ENCODE measurements around the gene AGPAT3. TPM values are rescaled to one million over a fixed set of nuclear protein-coding genes. Genes with fewer than 3 reads are reported as not detected.

The AGPAT3 gene
- total RNA-seq, 1 experiment from 2014 or later = 9.2 TPM

DNA sequence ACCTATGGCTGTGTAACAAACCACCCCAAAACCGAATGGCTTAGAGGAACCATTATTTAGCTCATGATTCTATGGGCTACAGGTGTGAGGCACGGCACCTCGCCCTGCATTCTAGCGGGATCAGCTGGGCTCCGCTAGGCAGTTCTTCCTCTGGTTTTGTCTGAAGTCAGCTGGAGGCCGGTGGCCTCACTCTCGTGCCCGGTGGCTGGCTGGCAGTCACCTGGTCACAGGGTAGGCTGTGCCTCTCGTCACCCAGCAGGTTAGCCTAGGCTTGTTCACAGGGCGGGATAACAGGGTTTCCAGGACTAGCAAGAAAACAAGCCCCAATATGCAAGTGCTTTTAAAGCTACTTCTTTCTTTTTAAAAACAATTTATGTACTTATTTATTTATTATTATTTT, 16.3 kb upstream of the AGPAT3 start:
- no peaks in the 10 kb centered on the region for H3K36me3 ChIP-seq (replicated peaks; ENCODE audit: control insufficient read depth, insufficient read depth, low read length)
- DNase-seq = peak; percentile 30
- no peak overlapping the region for H3K4me3 ChIP-seq (ENCODE audit: insufficient read depth, low read depth, low read length)
- H3K27me3 ChIP-seq (ENCODE audit: control insufficient read depth, insufficient read depth, low read length) = no peaks in the 10 kb centered on the region

DNA sequence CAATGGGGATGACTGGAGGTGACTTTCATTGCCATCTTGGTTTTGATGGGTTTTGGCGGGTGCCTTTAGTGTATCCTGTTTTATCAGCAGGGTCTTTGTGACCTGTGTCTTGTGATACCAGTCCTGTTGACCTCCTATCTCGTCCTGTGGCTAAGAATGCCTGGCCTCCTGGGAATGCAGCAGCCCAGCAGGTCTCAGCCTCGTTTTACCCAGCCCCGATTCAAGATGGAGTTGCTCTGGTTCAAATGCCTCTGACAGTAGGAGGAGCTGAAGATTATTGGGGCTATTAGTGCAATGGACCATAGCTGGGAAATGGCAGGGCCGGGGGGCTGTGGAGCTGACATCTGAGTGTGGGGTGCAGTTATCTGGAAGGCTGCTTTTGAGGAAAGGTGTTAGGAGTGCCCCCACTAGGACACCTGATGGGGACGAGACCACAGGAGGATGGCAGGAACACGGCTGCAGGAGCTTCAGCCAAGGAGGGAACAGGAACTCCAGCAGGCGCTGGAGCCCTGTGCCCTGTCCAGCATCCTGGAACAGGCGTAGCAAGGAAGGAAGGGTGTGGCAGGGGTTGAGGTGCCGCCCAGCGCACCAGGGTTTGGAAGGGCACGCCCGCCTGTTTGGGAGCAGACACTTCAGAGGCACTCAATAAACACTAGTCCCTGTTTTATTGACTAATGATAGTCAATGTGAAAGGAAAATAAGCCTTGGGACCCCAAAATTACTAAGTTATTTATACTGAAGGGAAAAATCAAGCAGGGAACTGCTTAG, 15.3 kb upstream of the AGPAT3 start:
- no peak overlapping the region for H3K4me3 ChIP-seq (ENCODE audit: insufficient read depth, low read depth, low read length)
- no peak for DNase-seq
- H3K27me3 ChIP-seq (ENCODE audit: control insufficient read depth, insufficient read depth, low read length) = no peaks in the 10 kb centered on the region
- no peaks in the 10 kb centered on the region for H3K36me3 ChIP-seq (replicated peaks; ENCODE audit: control insufficient read depth, insufficient read depth, low read length)

DNA sequence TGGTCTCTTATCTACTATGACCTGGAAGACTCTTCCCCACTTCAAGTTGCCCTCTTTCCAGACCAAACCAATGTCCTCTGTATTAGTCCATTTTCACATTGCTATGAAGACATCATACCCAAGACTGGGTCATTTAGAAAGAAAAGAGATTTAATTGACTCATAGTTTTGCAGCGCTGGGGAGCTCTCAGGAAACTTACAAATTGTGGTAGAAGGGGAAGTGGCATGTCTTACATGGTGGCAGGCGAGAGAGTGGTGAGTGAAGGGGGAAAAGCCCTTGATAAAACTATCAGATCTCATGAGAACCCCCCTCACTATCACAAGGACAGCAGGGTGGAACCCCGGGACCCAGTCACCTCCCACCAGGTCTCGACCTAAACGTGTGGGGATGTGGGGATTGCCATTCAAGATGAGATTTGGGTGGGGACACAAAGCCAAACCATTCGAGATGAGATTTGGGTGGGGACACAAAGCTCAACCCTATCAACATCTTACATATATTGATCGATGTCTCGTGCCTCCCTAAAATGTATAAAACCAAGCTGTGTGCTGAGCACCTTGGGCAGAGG, 14.2 kb upstream of the AGPAT3 start:
- no peak for DNase-seq
- no peaks in the 10 kb centered on the region for H3K36me3 ChIP-seq (replicated peaks; ENCODE audit: control insufficient read depth, insufficient read depth, low read length)
- no peaks in the 10 kb centered on the region for H3K27me3 ChIP-seq (ENCODE audit: control insufficient read depth, insufficient read depth, low read length)
- H3K4me3 ChIP-seq (ENCODE audit: insufficient read depth, low read depth, low read length) = no peak overlapping the region

DNA sequence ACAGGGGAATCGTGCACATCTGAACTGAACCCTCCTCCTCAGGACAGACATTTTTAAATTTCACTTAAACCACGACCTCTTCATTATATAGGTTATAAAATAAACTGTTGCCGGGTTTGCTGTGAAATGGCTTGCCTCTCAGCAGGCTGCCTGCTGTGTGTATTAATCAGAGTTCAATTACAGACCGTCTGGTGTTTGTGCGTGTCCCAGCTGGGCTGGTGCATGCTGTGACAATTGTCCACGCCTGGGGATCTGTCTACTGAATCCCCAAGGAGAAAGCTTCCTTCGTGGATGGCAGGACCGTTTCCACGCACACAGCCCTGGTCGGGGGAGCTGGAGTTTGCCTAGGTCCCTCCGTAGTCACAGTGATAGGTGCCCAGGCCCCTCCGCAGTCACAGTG, 13.4 kb upstream of the AGPAT3 start:
- Histone ChIP-seq H3K36me3 (replicated peaks; ENCODE audit: control insufficient read depth, insufficient read depth, low read length) (no peaks in the 10 kb centered on the region), H3K4me3 (ENCODE audit: insufficient read depth, low read depth, low read length) (no peak overlapping the region), H3K27me3 (ENCODE audit: control insufficient read depth, insufficient read depth, low read length) (no peaks in the 10 kb centered on the region)
- no peak for DNase-seq

DNA sequence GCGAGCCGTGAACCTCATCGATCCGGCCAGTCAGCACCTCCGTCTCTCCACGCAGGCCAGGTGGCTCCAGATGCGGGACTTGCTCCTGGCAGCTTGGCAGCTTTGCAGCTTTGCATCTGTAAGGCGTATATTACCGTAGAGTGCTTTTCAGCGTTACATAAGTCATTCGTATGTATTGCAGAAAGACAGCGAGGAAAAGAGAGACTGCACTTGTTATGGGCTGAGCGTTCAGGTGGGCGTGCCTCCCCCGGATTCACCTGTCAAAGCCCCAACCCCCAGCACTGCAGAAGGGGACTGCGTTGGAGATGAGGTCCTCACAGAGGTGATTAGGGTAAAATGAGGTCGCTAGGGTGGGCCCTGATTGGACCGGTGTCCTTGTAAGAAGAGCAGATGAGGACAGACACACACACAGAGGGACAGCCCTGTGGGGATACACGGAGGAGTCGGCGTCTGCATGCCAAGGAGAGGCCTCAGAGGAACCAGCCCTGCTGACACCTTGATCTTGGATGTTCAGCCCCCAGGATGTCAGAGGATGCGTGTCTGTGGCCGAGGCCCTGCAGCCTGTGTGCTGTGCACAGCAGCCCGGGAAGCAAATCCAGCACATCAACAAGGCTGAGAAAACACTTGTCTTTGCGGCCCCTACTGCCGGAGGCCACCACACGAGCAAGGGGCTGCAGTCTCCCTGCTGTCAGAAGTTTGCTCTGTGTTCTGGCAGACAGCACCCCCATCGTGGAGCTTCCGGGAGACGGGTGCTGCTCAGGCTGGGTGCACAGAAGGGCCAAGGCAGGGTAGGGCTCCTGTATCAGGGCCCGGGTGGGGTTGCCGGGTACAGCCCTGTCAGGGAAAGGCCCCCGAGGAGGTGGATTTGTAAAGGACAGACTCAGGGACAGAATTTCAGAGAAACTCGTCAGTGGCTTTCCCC, 10.9 kb upstream of the AGPAT3 start:
- Histone ChIP-seq H3K27me3 (ENCODE audit: control insufficient read depth, insufficient read depth, low read length) (no peaks in the 10 kb centered on the region), H3K4me3 (ENCODE audit: insufficient read depth, low read depth, low read length) (no peak overlapping the region), H3K36me3 (replicated peaks; ENCODE audit: control insufficient read depth, insufficient read depth, low read length) (no peaks in the 10 kb centered on the region)
- peak; percentile 43 for DNase-seq

DNA sequence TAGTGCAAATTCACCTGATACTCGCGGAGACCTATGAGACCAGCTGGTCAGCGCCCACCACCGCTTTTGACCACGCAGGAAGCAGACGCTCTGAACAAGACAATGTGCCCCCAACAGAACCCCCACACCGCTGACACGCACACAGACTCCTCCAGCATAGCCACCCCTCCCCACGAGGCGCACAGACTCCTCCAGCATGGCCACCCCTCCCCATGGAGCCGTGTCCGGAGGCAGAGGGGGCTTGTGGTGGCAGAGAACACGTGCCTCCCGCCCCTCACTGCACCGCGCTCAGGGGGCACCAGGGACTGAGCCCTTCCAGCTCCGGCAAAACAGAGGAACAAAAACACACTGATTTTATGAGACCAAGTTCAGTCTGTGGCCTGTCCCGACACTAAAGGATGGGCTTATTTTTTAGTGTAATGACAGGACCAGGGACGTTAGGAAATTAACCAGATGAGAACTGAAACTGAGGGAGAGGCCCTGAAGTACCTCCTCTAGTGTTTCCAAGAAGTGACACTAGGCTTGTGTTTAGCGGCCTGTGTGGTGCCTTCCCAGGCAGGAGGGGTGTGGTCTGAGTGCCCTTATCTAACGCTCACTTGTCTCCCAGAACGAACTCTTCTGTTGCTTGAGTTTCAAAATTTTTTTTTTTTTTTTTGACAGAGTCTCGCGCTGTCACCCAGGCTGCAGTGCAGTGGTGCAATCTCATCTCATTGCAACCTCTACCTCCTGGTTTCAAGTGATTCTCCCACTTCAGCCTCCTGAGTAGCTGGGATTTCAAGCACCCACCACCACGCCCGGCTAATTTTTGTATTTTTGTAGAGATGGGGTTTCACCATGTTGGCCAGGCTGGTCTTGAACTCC, 10.0 kb upstream of the AGPAT3 start:
- no peaks in the 10 kb centered on the region for H3K36me3 ChIP-seq (replicated peaks; ENCODE audit: control insufficient read depth, insufficient read depth, low read length)
- peak; percentile 42 for DNase-seq
- no peaks in the 10 kb centered on the region for H3K27me3 ChIP-seq (ENCODE audit: control insufficient read depth, insufficient read depth, low read length)
- no peak overlapping the region for H3K4me3 ChIP-seq (ENCODE audit: insufficient read depth, low read depth, low read length)

DNA sequence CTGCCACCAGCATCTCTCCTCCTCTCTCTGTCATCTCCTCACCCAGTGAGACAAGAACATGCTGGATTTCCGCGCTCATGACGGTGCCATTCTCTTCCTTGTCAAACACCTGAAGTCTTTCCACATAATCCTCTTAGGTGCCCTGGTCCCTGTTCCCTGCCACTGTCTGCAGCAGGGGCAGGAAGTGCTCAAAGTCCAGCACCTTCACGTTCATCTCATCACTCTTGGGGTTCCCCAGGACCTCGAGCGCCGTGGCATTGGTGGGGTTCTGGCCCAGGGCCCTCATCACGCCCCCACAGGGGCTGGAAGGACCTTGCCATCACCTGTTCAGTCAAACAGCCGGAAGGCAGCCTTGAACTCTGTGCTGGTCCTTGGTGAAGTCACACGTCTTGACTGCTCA, 9.1 kb upstream of the AGPAT3 start:
- DNase-seq = peak; percentile 16
- Histone ChIP-seq H3K4me3 (ENCODE audit: insufficient read depth, low read depth, low read length) (no peak overlapping the region), H3K36me3 (replicated peaks; ENCODE audit: control insufficient read depth, insufficient read depth, low read length) (no peaks in the 10 kb centered on the region), H3K27me3 (ENCODE audit: control insufficient read depth, insufficient read depth, low read length) (no peaks in the 10 kb centered on the region)

DNA sequence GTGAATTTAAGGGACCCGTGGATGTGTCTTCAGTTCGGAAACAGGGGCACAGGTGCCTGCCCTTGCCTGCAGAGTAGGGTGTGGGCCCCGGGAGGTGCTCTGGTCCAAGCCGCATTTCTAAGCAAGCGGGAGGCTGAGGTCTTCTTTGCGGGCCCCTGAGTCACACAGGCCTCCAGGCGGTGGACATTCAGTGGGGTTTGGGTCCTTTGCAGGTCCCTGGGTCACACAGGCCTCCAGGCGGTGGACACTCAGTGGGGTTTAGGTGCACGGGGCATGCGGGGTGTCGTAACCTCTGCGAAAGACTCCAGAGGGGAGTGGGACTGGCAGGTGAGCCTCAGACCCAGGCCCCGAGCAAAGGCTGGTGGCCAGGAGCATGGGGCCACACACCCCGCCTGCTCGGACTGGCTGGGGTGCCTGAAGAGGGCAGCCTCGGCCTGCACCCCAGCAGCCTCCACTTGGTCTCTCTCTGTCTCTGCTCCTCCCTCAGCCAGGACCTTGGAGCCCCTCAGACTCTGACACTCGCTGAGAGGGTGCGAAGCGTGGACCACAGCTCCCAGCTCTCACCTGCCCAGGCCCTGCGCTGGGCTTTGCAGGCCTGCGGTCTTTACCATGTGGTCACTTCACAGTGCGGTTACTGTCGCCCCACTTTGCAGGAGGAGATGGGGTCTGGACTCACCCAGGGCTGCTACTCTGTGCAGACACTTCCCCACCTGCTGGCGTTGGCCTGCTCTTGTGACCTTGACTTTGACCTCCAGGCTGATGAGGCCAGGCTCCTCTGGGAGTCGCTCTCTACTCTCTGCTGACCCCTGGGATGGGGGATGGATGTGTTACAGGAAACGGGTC, 6.0 kb upstream of the AGPAT3 start:
- no peaks in the 10 kb centered on the region for H3K36me3 ChIP-seq (replicated peaks; ENCODE audit: control insufficient read depth, insufficient read depth, low read length)
- H3K4me3 ChIP-seq (ENCODE audit: insufficient read depth, low read depth, low read length) = no peak overlapping the region
- peaks cover 3% of the 10 kb centered on the region; the same call in 1 of the 2 replicates for H3K27me3 ChIP-seq (ENCODE audit: control insufficient read depth, insufficient read depth, low read length)
- peak; percentile 65 for DNase-seq

DNA sequence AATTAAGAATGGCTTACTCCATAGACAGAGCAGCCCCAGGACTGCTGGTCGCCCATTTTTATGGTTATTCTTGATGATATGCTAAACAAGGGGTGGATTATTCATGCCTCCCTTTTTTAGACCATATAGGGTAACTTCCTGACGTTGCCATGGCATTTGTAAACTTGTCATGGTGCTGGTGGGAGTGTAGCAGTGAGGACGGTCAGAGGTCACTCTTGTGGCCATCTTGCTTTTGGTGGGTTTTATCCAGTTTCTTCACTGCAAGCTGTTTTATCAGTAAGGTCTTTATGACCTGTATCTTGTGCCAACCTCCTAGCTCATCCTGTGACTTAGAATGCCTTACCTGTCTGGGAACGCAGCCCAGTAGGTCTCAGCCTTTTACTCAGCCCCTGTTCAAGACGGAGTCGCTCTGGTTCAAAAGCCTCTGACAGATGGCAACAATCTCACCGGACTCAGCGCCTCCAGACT, 5.2 kb upstream of the AGPAT3 start:
- H3K36me3 ChIP-seq (replicated peaks; ENCODE audit: control insufficient read depth, insufficient read depth, low read length) = no peaks in the 10 kb centered on the region
- H3K27me3 ChIP-seq (ENCODE audit: control insufficient read depth, insufficient read depth, low read length) = peaks cover 7% of the 10 kb centered on the region
- no peak for DNase-seq
- H3K4me3 ChIP-seq (ENCODE audit: insufficient read depth, low read depth, low read length) = no peak overlapping the region

DNA sequence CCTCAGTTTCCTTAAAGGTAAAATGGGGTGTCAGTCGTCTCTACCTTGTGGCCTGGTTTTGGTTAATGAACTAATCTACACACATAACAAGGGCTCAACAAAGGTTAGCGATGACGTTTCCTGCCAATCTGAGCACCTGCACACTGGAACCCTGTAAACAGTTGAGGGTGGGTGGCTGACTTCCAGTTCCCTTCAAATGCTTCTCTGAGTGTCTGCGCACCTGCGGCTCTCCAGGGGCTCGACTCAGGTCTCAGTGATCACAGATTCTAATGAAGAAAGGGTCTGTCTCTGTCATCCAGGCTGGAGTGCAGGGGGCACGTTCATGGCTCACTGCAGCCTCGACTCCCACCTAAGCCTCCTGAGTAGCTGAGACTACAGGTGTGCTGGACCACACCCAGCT, 3.3 kb upstream of the AGPAT3 start:
- peaks cover 11% of the 10 kb centered on the region for H3K27me3 ChIP-seq (ENCODE audit: control insufficient read depth, insufficient read depth, low read length)
- DNase-seq = peak; percentile 13
- no peaks in the 10 kb centered on the region for H3K36me3 ChIP-seq (replicated peaks; ENCODE audit: control insufficient read depth, insufficient read depth, low read length)
- no peak overlapping the region for H3K4me3 ChIP-seq (ENCODE audit: insufficient read depth, low read depth, low read length)

DNA sequence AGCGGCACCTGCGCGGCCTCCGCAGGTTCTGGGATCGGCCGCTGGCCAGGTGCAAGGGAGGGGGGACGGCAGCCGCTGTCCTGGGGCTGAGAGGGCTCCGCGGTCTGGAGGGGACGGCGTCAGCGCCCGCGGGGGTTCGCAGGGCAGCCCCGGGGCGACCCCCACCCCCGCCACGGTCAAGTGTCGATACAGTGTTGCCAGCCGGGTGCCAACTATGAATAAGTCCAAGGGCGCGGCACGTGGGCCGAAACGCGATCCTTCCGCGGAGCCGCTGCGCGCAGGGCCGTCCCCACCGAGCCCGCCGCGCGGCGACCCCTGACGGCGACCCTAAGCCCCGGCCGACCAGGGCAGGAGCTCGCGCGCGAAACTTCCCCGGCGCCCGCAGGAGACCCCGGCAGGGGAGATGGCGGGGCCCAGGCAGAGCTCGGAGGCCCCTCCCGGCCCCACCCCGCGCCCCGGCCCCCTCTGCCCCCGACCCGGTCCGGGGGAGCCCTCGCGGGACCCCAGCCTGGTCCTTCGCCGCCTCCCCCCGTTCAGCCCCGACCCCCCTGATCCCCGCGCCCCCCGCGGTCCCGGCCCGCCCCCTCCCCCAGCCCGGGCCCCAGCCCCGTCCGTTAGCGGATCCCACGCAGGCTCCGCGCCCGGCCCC, 586 bp upstream of the AGPAT3 start:
- Histone ChIP-seq H3K4me3 (ENCODE audit: insufficient read depth, low read depth, low read length) (peak overlapping the region; percentile 57), H3K36me3 (replicated peaks; ENCODE audit: control insufficient read depth, insufficient read depth, low read length) (no peaks in the 10 kb centered on the region), H3K27me3 (ENCODE audit: control insufficient read depth, insufficient read depth, low read length) (peaks cover 11% of the 10 kb centered on the region)
- peak; percentile 94 for DNase-seq

DNA sequence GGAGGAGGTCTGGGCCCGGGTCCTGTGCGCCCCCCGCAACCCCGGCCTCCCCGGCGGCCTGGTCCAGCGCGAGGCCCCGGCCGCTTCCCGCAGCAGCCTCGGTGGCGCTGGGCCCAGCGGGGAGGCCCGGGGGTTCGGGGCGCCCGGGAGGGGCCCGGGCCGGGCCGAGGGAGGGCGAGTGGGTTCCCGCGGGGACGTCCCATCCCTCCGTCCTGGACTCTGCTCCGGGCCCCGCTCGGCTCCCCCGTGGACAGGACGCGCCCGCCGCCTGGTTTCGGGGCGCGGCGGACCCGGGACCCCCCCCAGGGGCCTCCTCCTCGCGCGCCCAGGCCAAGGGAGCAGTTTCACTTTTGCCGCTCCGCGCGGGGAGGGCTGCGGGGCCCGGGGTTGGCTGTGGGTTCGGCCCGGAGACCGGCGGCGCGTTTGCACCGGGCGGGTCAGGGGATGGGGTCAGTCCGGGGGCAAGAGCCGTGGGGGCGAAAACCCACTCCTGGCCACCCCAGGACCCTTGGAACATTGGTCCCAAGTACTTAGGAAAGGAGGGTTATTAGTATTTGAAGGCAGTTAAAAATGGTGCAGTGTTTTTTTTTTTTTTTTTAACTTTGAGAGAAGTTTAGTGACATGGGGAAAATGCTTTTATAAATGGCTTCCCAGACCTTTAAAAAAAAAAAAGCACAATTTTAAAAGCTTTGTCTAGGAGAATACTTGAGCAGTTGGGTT, 677 bp downstream of the AGPAT3 start:
- Histone ChIP-seq H3K4me3 (ENCODE audit: insufficient read depth, low read depth, low read length) (peak overlapping the region; percentile 57), H3K36me3 (replicated peaks; ENCODE audit: control insufficient read depth, insufficient read depth, low read length) (no peaks in the 10 kb centered on the region), H3K27me3 (ENCODE audit: control insufficient read depth, insufficient read depth, low read length) (peaks cover 11% of the 10 kb centered on the region)
- peak; percentile 89 for DNase-seq

Data from H7 (cell line).